Lower lobe of right lung (tissue), 2 donors: ENCODE measurements around the gene PPDPF. TPM values are rescaled to one million over a fixed set of nuclear protein-coding genes. Genes with fewer than 3 reads are reported as not detected.

Source experiments
- ATAC-seq, 2 donors: fragments of 200-7000 bp; cut with Tn5 transposase; one replicate each; pipeline ENCODE4 v1.9.1; 2020 to 2022; ENCODE audit warnings: mild to moderate bottlenecking in 2 of 2, moderate library complexity in 2 of 2
- DNase-seq: peaks from one replicate; pipeline ENCODE4 v3.0.0-alpha.2; 2020
- H3K27ac ChIP-seq: fragments of 200-600 bp; one replicate; pipeline ENCODE4 v1.8.0; 2022
- H3K27me3 ChIP-seq: fragments of 200-600 bp; one replicate; pipeline ENCODE4 v1.8.0; 2022; ENCODE audit warnings: low read depth
- H3K36me3 ChIP-seq: fragments of 200-600 bp; one replicate; pipeline ENCODE4 v1.8.0; 2022; ENCODE audit warnings: mild to moderate bottlenecking
- H3K4me1 ChIP-seq: fragments of 200-600 bp; one replicate; pipeline ENCODE4 v1.8.0; 2022
- H3K4me3 ChIP-seq: fragments of 200-600 bp; one replicate; pipeline ENCODE4 v1.8.0; 2022; ENCODE audit warnings: mild to moderate bottlenecking
- H3K9me3 ChIP-seq: fragments of 200-600 bp; one replicate; pipeline ENCODE4 v1.8.0; 2022
- CTCF ChIP-seq: fragments of 200-600 bp; IDR thresholded peaks from one replicate; pipeline ENCODE4 v1.8.0; 2022; ENCODE audit warnings: antibody characterized with exemption, mild to moderate bottlenecking
- intact Hi-C: fragments of 100-400 bp; cut with DNase I; formaldehyde crosslinking; loops from one replicate; pipeline ENCODE4 v1.11.0; 2022
- total RNA-seq: library from RNA; stranded (reverse); fragmentation: NEBNext Ultra II Directional; extraction: Animal tissue kit (Norgen Biotek cat#: 25700); gene quantifications from one replicate; pipeline ENCODE4 v1.2.1, GENCODE V29; 2021
- donor health status: DM: no; HTN: yes; CAD: no; lungs with severe emphysema.

The PPDPF gene
- total RNA-seq, 1 donor from 2014 or later, result 305 TPM

- DNase-seq (peak; percentile 86), ATAC-seq (peak; percentile 35 to 36)
- peaks cover 45% of the 10 kb centered on the region for H3K4me1 ChIP-seq
- peak overlapping the region; percentile 88 for H3K27ac ChIP-seq
- no peaks in the 10 kb centered on the region for H3K36me3 ChIP-seq
- H3K9me3 ChIP-seq, result no peaks in the 10 kb centered on the region
- TF ChIP-seq CTCF, result peak; percentile 36
- intact Hi-C loops, result no loop called here
- H3K4me3 ChIP-seq, result peak overlapping the region; percentile 60
- peaks cover 6% of the 10 kb centered on the region for H3K27me3 ChIP-seq
Observed at GRCh38 chr20:63538204-63539091, 17.9 kb downstream of the PPDPF start.

- Histone ChIP-seq H3K36me3 (no peaks in the 10 kb centered on the region), H3K4me1 (peaks cover 40% of the 10 kb centered on the region), H3K4me3 (no peak overlapping the region), H3K27ac (peak overlapping the region; percentile 88), H3K9me3 (no peaks in the 10 kb centered on the region), H3K27me3 (peaks cover 6% of the 10 kb centered on the region)
- TF ChIP-seq CTCF, result no peak
- intact Hi-C loops, result no loop called here
- DNase-seq, result no peak
- ATAC-seq, result no peak
Observed at GRCh38 chr20:63539092-63539430, 18.5 kb downstream of the PPDPF start.

GRCh38 chr20:63539441-63540370 is 19.1 kb downstream of the PPDPF start:
- H3K4me3 ChIP-seq, result no peak overlapping the region
- H3K27me3 ChIP-seq, result peaks cover 6% of the 10 kb centered on the region
- intact Hi-C loops, result no loop called here
- H3K36me3 ChIP-seq, result no peaks in the 10 kb centered on the region
- H3K27ac ChIP-seq, result no peak overlapping the region
- DNase-seq (no peak), ATAC-seq (no peak)
- no peaks in the 10 kb centered on the region for H3K9me3 ChIP-seq
- no peak for TF ChIP-seq CTCF
- H3K4me1 ChIP-seq, result peaks cover 34% of the 10 kb centered on the region

GRCh38 chr20:63540417-63541186 is 20.0 kb downstream of the PPDPF start:
- Histone ChIP-seq H3K27me3 (no peaks in the 10 kb centered on the region), H3K4me3 (no peak overlapping the region), H3K36me3 (no peaks in the 10 kb centered on the region), H3K4me1 (peaks cover 30% of the 10 kb centered on the region), H3K9me3 (no peaks in the 10 kb centered on the region), H3K27ac (no peak overlapping the region)
- DNase-seq (no peak), ATAC-seq (no peak)
- no peak for TF ChIP-seq CTCF
- intact Hi-C loops, result no loop called here

- intact Hi-C loops, result no loop called here
- Histone ChIP-seq H3K4me1 (peaks cover 28% of the 10 kb centered on the region), H3K36me3 (no peaks in the 10 kb centered on the region), H3K27ac (no peak overlapping the region), H3K9me3 (no peaks in the 10 kb centered on the region), H3K27me3 (no peaks in the 10 kb centered on the region), H3K4me3 (no peak overlapping the region)
- no peak for ATAC-seq
- no peak for TF ChIP-seq CTCF
- no peak for DNase-seq
Observed at GRCh38 chr20:63541371-63541770, 20.8 kb downstream of the PPDPF start.
